ENCODE results near the gene FILIP1L. TPM values are rescaled to one million over a fixed set of nuclear protein-coding genes. Genes with fewer than 3 reads are reported as not detected.

Gene FILIP1L
- total and polyA plus RNA-seq, 2 donors (not counting 1 experiment from before 2014, with no cell fraction given), result 0.32 to 0.48 TPM

DNA sequence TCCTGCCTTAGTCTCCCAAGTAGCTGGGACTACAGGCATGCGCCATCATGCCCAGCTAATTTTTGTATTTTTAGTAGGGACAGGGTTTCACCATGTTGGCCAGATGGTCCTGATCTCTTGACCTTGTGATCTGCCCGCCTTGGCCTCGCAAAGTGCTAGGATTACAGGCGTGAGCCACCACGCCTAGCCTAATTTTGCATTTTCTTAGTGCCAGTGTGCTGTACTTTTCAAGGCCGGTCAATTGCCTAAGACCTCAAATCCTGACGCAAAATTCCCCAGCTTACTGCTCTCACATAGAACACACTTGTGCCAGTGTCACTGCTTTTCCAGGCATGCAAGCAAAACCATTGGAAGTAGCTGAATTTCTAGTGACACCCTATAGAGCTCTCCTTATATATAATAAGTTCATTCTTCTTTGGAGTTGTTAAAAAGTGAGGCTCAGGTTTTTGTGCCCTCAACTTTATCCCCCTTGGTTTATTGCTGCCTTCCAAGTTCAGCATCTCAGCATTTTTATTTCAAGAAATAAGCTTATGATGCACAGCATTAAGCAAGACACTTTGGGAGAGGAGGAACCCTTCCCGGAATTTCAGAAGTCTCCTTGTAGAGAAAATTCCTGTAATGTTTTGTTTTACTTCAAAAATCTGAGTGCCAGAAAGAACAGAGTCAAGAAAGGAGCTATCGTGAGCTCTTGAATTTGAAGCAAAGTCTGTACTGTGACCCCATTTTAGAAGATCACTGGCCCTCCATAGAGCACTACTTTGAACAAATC is 93.2 kb downstream of the FILIP1L start:
- Histone ChIP-seq H3K27ac (ENCODE audit: low read length in 2 of 2) (no peak overlapping the region), H3K27me3 (replicated peaks in 1 of 4; ENCODE audit: control extremely low read depth in 1 of 4, control insufficient read depth in 3 of 4, insufficient read depth in 4 of 4, low read length in 3 of 4) (no peaks in the 10 kb centered on the region), H2AFZ (ENCODE audit: insufficient read depth, low read depth, low read length, poor library complexity, severe bottlenecking) (no peak overlapping the region), H3K79me2 (ENCODE audit: control insufficient read depth, insufficient read depth, low read length) (no peaks in the 10 kb centered on the region), H3K4me2 (replicated peaks; ENCODE audit: low read depth, low read length, poor library complexity, severe bottlenecking) (no peak overlapping the region), H3K9ac (ENCODE audit: low read length) (no peak overlapping the region), H3K4me1 (ENCODE audit: control insufficient read depth in 2 of 2, insufficient read depth in 2 of 2, low read length in 2 of 2) (no peaks in the 10 kb centered on the region), H3K36me3 (replicated peaks in 1 of 2; ENCODE audit: control extremely low read depth in 1 of 2, control insufficient read depth in 1 of 2, extremely low read depth in 1 of 2, insufficient read depth in 2 of 2, low read length in 1 of 2) (peaks cover 0 to 2% of the 10 kb centered on the region in 2 experiments), H3K4me3 (ENCODE audit: control extremely low read depth in 1 of 5, extremely low read depth in 1 of 5, insufficient read depth in 1 of 5, low read depth in 2 of 5, low read length in 4 of 5) (no peak overlapping the region), H3K9me3 (ENCODE audit: control extremely low read depth in 1 of 3, control insufficient read depth in 2 of 3, insufficient read depth in 1 of 3, low read length in 2 of 3) (no peaks in the 10 kb centered on the region), H4K20me1 (ENCODE audit: control insufficient read depth, insufficient read depth, low read length, poor library complexity, severe bottlenecking) (no peaks in the 10 kb centered on the region)
- ATAC-seq (ENCODE audit: low read depth) (no peak), DNase-seq (no peak)
- intact Hi-C loops (cut with micrococcal nuclease), result no loop called here
- Mint-ChIP-seq H3K9me3 (ENCODE audit: insufficient read depth) (no peaks in the 10 kb centered on the region), H3K4me3 (no peak overlapping the region), H3K27ac (no peak overlapping the region), H3K4me1 (no peaks in the 10 kb centered on the region), H3K27me3 (no peaks in the 10 kb centered on the region)
- TF ChIP-seq EZH2 (IDR thresholded peaks at IDR 0.05; ENCODE audit: borderline replicate concordance, insufficient read depth, low read depth, low read length, poor library complexity, severe bottlenecking), result no peak
- TF ChIP-seq, protein P1, sequence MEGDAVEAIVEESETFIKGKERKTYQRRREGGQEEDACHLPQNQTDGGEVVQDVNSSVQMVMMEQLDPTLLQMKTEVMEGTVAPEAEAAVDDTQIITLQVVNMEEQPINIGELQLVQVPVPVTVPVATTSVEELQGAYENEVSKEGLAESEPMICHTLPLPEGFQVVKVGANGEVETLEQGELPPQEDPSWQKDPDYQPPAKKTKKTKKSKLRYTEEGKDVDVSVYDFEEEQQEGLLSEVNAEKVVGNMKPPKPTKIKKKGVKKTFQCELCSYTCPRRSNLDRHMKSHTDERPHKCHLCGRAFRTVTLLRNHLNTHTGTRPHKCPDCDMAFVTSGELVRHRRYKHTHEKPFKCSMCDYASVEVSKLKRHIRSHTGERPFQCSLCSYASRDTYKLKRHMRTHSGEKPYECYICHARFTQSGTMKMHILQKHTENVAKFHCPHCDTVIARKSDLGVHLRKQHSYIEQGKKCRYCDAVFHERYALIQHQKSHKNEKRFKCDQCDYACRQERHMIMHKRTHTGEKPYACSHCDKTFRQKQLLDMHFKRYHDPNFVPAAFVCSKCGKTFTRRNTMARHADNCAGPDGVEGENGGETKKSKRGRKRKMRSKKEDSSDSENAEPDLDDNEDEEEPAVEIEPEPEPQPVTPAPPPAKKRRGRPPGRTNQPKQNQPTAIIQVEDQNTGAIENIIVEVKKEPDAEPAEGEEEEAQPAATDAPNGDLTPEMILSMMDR (IDR thresholded peaks at IDR 0.05), result no peak
- POLR2A ChIA-PET, result no interaction called here
- CTCF ChIA-PET, result interaction anchor here (0.6 kb wide), 2 partner anchors 1428 to 1737 kb away, joined by 3 read pairs; no protein-coding TSS in a partner anchor
- WGBS (ENCODE audit: insufficient coverage), result 98% methylated on average over 8 of the region's 9 CpGs

DNA sequence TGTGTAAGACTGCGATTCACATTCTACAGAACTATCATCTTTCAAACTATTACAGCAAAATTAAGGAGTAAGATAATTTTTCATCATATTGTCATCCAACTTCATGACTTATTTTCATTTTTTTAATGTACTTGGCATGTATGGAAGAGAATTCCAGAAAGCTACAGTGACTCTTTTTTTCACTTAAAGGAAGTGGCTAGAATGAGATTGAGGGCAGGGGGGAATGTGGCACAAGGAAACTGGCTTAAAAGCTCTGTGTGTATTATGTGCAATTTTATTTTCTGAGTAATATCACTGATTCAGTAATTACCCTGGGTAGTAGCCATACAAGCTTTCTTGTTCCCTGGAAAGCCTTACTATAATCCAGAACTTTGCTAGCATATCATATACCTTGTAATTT is 94.6 kb downstream of the FILIP1L start:
- Mint-ChIP-seq H3K4me3 (no peak overlapping the region), H3K27me3 (no peaks in the 10 kb centered on the region), H3K4me1 (no peaks in the 10 kb centered on the region), H3K27ac (no peak overlapping the region), H3K9me3 (ENCODE audit: insufficient read depth) (no peaks in the 10 kb centered on the region)
- no peak for ATAC-seq (ENCODE audit: low read depth)
- ChIA-PET POLR2A (no interaction called here), CTCF (no interaction called here)
- Histone ChIP-seq H4K20me1 (ENCODE audit: control insufficient read depth, insufficient read depth, low read length, poor library complexity, severe bottlenecking) (no peaks in the 10 kb centered on the region), H3K79me2 (ENCODE audit: control insufficient read depth, insufficient read depth, low read length) (no peaks in the 10 kb centered on the region), H3K4me2 (replicated peaks; ENCODE audit: low read depth, low read length, poor library complexity, severe bottlenecking) (no peak overlapping the region), H3K4me1 (ENCODE audit: control insufficient read depth in 2 of 2, insufficient read depth in 2 of 2, low read length in 2 of 2) (no peaks in the 10 kb centered on the region), H3K4me3 (ENCODE audit: control extremely low read depth in 1 of 5, extremely low read depth in 1 of 5, insufficient read depth in 1 of 5, low read depth in 2 of 5, low read length in 4 of 5) (no peak overlapping the region), H3K9me3 (ENCODE audit: control extremely low read depth in 1 of 3, control insufficient read depth in 2 of 3, insufficient read depth in 1 of 3, low read length in 2 of 3) (peaks cover 0 to 2% (median 0%) of the 10 kb centered on the region in 3 donors), H3K27me3 (replicated peaks in 1 of 4; ENCODE audit: control extremely low read depth in 1 of 4, control insufficient read depth in 3 of 4, insufficient read depth in 4 of 4, low read length in 3 of 4) (no peaks in the 10 kb centered on the region), H3K9ac (ENCODE audit: low read length) (no peak overlapping the region), H2AFZ (ENCODE audit: insufficient read depth, low read depth, low read length, poor library complexity, severe bottlenecking) (no peak overlapping the region), H3K27ac (ENCODE audit: low read length in 2 of 2) (no peak overlapping the region), H3K36me3 (replicated peaks in 1 of 2; ENCODE audit: control extremely low read depth in 1 of 2, control insufficient read depth in 1 of 2, extremely low read depth in 1 of 2, insufficient read depth in 2 of 2, low read length in 1 of 2) (no peaks in the 10 kb centered on the region)
- intact Hi-C loops (cut with micrococcal nuclease), result no loop called here
- TF ChIP-seq EZH2 (IDR thresholded peaks at IDR 0.05; ENCODE audit: borderline replicate concordance, insufficient read depth, low read depth, low read length, poor library complexity, severe bottlenecking), result no peak
- TF ChIP-seq, protein P1 (IDR thresholded peaks at IDR 0.05), result no peak
- DNase-seq, result no peak
- WGBS (ENCODE audit: insufficient coverage), result no CpG with 5 or more reads among the region's 1 CpG

Data from B cell (primary cell).